ENCODE measurements around the gene ECE1.

ECE1 gene

DNA sequence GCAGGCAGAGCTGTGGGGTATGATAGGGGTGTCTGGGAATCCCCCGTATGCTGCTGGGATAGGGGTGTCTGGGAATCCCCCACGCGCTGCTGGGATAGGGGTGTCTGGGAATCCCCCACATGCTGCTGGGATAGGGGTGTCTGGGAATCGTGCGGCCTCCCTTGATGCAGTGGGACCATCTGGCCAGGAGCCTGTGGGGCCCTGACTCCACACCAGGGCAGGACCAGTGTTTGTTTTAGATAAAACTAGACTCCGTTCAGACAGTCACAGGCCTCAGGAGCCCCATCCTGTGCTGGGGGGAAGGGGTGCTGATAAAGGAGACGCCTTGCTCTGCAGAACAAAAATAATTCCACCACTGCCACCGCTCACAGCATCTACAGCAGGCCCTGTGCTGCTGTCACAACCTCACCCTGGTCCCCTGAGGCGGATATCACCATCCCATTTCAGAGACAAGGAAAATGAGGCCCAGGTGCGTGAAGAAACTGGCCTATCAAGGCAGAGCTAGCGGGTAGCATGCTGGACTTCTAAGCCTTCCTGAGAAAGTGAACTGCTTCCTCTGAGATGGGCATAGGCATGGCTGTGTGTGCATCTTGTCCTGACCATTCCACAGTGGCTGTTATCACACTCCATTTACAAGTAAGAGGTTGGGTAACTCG is 24.0 kb downstream of the ECE1 start:
- no peak for DNase-seq

DNA sequence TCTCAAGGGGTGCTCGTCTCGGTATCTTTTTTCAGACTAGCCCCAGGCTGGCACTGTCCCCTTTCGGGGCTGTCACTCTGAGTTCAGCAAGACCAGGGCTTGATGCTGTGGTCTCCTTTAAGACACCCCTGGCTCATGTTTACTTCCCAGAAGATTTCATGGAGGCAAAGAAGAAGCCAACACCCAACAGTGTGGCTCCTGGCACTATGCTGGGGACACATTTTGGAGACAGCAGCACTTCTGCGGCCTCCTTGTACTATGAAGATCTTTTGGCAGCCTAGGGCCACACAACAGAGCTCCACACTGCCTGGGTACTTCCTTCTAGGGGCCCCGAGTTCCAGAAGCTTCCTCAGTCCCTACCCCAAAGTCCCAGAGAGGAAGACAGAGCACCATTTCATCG is 24.6 kb downstream of the ECE1 start:
- no peak for DNase-seq

GRCh38 chr1:21264898-21265297 is 25.4 kb downstream of the ECE1 start:
- DNase-seq = no peak

GRCh38 chr1:21263653-21264225 is 26.5 kb downstream of the ECE1 start:
- no peak for DNase-seq

DNA sequence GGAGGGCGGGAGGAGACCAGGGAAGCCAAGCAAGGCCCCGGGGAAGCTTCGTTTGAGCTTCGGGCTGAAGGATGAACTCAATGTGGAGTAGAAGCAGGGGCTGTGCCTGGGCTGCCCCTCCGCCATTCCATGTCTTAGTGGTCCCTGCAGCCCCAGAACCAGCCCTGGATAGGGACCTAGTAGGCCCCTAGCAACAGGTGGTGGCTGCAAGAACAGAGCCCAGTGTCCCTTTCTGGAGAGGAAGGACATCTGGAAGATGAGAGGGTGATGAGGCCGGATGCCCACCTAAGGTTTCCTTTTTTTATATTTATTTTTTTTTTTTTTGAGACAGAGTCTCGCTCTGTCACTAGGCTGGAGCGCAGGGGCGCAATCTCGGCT is 27.2 kb downstream of the ECE1 start:
- DNase-seq = no peak

DNA sequence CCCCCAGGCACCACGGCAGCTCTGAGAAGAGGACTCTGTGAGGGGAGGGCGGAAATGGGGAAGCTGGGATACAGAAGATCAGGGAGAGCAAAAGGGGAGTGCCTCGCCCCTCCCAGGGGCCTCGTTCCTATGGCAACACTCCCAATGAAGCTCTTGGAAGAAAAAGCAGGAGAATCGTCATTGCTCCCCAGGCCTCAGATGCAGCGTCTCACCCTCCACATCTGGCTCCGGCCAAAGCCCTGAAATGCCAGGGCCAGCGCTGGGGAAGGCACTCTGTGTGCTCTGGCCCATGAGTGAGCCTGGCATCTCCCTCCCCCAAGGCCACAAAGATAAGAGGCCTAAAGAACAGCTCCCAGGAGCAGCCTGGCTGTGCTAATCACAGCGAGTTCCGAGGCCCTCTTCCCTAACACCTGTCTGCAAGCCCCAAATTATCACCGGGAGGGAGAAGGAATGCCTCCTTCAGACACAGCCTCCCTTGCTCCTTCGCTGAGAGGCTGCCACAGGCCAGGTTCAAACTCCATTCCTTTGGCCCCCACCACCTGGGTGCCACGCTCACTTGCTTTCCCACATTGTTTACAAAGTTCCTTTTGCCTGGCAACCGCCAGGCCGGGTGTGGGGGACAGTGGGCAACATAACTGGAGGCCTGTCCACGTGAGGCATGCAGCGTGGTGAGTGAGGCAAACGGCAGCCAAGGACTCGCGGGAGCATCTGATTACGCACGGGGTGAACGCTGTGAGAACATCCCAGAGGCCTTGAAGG is 27.8 kb downstream of the ECE1 start:
- no peak for DNase-seq

DNA sequence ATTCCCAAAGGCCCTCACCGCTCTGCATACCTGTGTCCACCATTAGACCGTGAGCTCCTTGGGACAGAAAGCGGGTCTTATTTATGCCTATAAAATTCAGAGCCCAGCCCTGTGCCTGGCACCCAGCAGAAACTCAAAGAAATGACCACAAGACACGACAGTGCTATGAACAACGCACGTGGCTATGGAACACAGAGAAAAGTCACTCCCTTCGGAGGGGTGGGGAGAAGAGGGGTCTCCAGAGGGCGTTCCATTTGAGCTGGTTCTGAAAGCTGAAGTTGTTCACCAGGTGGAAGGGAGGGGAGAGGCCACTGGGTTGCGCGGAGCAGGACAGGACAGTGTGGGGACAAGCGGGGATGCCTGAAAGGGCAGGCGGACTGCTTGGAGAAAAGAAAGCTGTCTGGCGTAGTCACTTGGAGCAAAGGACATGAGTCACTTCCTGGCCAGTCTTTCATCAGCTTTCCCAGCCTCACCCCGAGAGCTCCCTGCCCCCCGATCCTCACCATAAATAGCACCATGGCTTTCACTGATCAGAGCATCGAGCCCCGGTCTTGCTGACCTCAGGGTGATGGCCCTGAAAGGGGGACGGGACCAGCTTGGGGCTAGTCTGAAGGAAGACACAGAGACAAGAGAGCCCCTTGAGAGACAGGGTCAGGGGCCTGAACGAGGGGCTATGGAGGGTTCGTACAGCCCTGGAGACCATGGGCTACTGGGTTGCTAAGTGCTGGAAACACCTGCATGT is 28.5 kb downstream of the ECE1 start:
- DNase-seq = no peak

DNA sequence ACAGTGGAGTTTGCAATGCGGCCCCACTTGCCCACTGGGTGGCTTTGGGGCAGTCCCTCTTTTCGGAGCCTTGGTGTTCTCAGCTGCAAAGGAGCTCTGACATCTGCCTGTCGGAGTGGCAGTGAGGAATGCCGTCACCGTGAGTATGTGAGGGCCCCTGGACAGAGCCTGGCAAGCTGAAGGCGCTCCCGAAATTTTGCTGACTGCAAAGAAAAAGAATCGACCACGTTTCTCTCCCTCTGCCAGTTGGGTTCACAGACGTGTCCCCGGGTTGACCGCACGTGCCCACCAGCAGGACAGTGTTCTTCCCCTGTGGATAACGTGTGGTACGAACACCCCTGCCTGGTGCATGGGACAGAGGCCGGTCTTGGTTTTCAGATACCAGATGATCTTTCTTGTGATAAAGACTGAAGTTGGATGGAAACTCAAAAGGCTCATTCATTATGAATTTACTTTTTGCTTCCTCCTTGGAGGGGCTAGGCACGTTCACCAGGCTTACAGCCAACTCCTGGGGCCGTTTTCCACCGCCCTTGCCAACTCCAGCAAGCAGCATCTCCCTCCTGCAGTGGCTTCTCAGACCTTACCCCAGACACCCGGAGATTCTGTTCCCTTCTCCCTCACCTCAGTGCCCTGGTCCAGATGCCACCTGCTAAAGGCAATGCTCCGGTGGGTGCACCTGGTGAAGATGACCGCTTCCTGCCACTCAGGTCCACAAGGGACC is 29.7 kb downstream of the ECE1 start:
- DNase-seq = no peak

- DNase-seq = no peak
Measured at GRCh38 chr1:21259316-21260076, 30.8 kb downstream of the ECE1 start.

GRCh38 chr1:21258331-21259134 is 31.7 kb downstream of the ECE1 start:
- no peak for DNase-seq

GRCh38 chr1:21257431-21258135 is 32.7 kb downstream of the ECE1 start:
- no peak for DNase-seq

DNA sequence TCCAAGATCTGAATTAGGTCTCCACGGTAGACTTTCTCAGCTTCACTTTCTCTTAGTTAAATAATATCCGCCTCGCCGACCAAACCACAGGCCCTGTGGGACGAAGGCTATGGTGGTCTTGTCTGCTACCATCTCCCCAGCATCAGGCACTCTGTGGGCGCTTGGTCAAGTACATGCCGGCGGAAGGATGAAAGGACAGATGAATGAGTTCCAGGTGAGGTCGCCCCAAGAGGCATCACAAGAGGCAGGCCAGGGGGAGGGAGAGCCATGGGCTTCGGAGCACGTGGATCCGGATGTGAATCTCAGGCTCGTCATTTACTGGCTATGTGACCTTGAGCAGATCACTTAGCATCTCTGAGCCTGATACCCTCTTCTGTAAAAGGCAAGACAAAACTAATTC is 33.5 kb downstream of the ECE1 start:
- no peak for DNase-seq

- no peak for DNase-seq
Measured at GRCh38 chr1:21255943-21256320, 34.3 kb downstream of the ECE1 start.

- peak; percentile 75 for DNase-seq
Measured at GRCh38 chr1:21255284-21255942, 34.9 kb downstream of the ECE1 start.

DNA sequence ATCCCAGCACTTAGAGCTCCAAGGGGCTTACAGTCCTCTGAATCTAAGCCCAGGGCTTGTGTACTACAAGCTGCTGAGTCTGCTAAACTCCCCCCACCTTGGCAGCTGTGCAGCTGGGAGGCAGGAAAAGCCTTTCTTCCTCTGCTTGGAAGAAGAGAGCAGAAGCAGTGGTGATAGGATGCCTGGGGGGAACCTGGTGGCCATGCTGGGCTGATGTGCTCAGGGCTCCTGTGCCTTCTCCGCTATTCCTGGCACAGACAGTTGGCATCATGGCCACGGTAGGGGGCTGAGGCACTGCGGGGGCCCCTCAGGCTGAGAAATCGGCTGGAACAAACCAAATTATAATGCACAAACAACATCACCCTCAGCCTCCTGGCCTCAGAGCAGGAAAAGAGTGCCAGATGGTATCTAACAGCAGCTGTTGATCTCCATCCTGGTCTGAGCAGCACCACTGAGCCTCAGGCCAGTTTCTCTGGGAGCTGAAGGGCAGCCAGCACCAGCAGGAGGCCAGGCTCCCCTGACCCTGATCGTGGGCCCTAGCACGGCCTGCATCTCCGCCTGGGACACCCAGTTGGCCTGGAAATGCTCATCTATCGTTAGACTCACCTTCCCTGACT is 35.8 kb downstream of the ECE1 start:
- DNase-seq = peak; percentile 46

DNA sequence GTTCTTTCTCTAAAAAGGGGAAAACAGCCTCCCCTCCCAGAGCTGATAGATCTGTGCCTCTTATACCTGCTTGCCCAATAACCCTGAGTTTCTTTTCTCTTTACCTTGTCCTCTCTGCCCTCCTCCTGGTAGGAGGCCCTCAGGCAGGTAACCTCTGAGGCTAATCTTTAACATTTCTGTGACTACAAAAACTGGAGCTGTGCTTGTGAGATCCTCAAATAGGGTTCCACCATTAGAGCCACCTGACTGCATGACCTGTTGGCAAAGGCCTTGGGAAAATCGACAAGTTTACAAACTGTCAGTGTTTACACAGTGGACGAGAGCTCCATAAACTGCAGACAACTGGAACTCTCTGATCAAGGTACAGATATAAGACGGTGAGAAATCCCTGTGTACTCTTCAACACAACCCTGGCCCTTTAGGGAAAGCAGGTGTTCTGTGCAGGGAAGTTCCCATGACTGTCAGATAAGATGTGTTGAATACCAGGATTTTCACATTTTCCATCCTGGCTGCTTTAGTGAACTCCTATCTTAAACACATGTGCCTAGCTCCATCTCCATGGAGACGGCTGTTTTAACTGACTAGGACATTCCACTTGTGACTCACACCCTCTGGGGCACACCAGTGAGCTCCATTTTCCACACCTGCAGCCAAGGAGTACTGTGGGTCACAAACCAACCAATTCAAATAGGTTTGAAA is 38.3 kb downstream of the ECE1 start:
- DNase-seq = no peak

- no peak for DNase-seq
Measured at GRCh38 chr1:21249940-21250493, 40.2 kb downstream of the ECE1 start.

- DNase-seq = no peak
Measured at GRCh38 chr1:21247892-21248715, 42.2 kb downstream of the ECE1 start.

Data from NCI-H2171 (cell line).